AG04450 (cell line): ENCODE measurements around the gene LPIN3. TPM values are rescaled to one million over a fixed set of nuclear protein-coding genes. Genes with fewer than 3 reads are reported as not detected.

ENCODE experiments used
- CTCF ChIA-PET: fragments of 300-600, 350-600 bp; formaldehyde crosslinking; extraction: SDS; loops from one replicate; lab custom pipeline; 2022; ENCODE audit warnings: antibody characterized with exemption, inconsistent platforms; lab: Charles Lee
- POLR2A ChIA-PET: fragments of 350-600 bp; formaldehyde crosslinking; extraction: SDS; loops from one replicate; lab custom pipeline; 2021; ENCODE audit warnings: antibody characterized with exemption, inconsistent platforms; lab: Yijun Ruan, JAX
- DNase-seq: peaks from one replicate; pipeline ENCODE4 v3.0.0-alpha.2; 2011; ENCODE audit warnings: low read depth, low spot score
- H3K27ac ChIP-seq: one replicate; pipeline ENCODE4 v1.5.1; 2012; ENCODE audit warnings: low read depth, low read length, control low read depth
- H3K27me3 ChIP-seq: one replicate; pipeline ENCODE4 v1.6.0; 2012; ENCODE audit warnings: low read length; ENCODE audit not compliant: control insufficient read depth, insufficient read depth
- H3K4me3 ChIP-seq: 2 replicates; pipeline ENCODE4 v1.5.1; 2011; ENCODE audit warnings: mild to moderate bottlenecking, low read depth, low read length, control low read depth
- H3K9me3 ChIP-seq: 2 replicates; pipeline ENCODE4 v1.5.1; 2012; ENCODE audit warnings: low read length; ENCODE audit not compliant: control insufficient read depth, insufficient read depth
- CTCF ChIP-seq: IDR thresholded peaks from 2 replicates; pipeline ENCODE4 v1.5.1; 2011; ENCODE audit warnings: low read depth, low read length, control low read depth, inconsistent platforms
- polyA plus RNA-seq: library from polyadenylated mRNA; depleted of rRNA; stranded (reverse); fragments of >200 nt; gene quantifications from 2 replicates; pipeline ENCODE4 v1.2.3, GENCODE V29; 2011

The LPIN3 gene
- polyA plus RNA-seq, 1 experiment, result 1.2 TPM

- H3K27ac ChIP-seq, result peak overlapping the region; percentile 65
- H3K4me3 ChIP-seq, result no peak overlapping the region
- CTCF ChIA-PET, result interaction anchor here (1.1 to 4.2 kb wide), 6 partner anchors 11 to 435 kb away, joined by 3 to 19 read pairs (median 4); partner anchors contain the start of gene LPIN3
- TF ChIP-seq CTCF, result peak; percentile 22; the same call in 1 of the 2 replicates
- POLR2A ChIA-PET, result interaction anchor here (1.0 to 1.1 kb wide), 2 partner anchors 69 to 260 kb away, joined by 3 read pairs; no protein-coding TSS in a partner anchor
- H3K9me3 ChIP-seq, result no peaks in the 10 kb centered on the region
- DNase-seq, result peak; percentile 75
- H3K27me3 ChIP-seq, result no peaks in the 10 kb centered on the region
These were observed 57.8 kb downstream of the LPIN3 start for GRCh38 chr20:41398408-41398807.

- no peak for DNase-seq
- no peaks in the 10 kb centered on the region for H3K27me3 ChIP-seq
- ChIA-PET CTCF (interaction anchor here (0.9 kb wide), 1 partner anchor 230 kb away, joined by 5 read pairs; no protein-coding TSS in a partner anchor), POLR2A (interaction anchor here (0.7 kb wide), 1 partner anchor 392 kb away, joined by 4 read pairs; no protein-coding TSS in a partner anchor)
- no peak for TF ChIP-seq CTCF
- no peak overlapping the region for H3K27ac ChIP-seq
- no peak overlapping the region for H3K4me3 ChIP-seq
- no peaks in the 10 kb centered on the region for H3K9me3 ChIP-seq
These were observed 63.0 kb downstream of the LPIN3 start for GRCh38 chr20:41403604-41404003.

- Histone ChIP-seq H3K9me3 (no peaks in the 10 kb centered on the region), H3K27ac (no peak overlapping the region), H3K4me3 (no peak overlapping the region), H3K27me3 (no peaks in the 10 kb centered on the region)
- POLR2A ChIA-PET, result no interaction called here
- TF ChIP-seq CTCF, result no peak
- CTCF ChIA-PET, result no interaction called here
- no peak for DNase-seq
These were observed 64.8 kb downstream of the LPIN3 start for GRCh38 chr20:41405436-41405835.

- POLR2A ChIA-PET, result no interaction called here
- CTCF ChIA-PET, result no interaction called here
- no peak for DNase-seq
- H3K9me3 ChIP-seq, result no peaks in the 10 kb centered on the region
- no peak overlapping the region for H3K4me3 ChIP-seq
- no peaks in the 10 kb centered on the region for H3K27me3 ChIP-seq
- H3K27ac ChIP-seq, result no peak overlapping the region
- TF ChIP-seq CTCF, result no peak
These were observed 65.7 kb downstream of the LPIN3 start for GRCh38 chr20:41406353-41406752.

GRCh38 chr20:41406896-41407444 lies 66.3 kb downstream of the LPIN3 start:
- Histone ChIP-seq H3K4me3 (no peak overlapping the region), H3K9me3 (no peaks in the 10 kb centered on the region), H3K27ac (no peak overlapping the region), H3K27me3 (no peaks in the 10 kb centered on the region)
- DNase-seq, result no peak
- ChIA-PET POLR2A (no interaction called here), CTCF (interaction anchor here (5.1 kb wide), 1 partner anchor 234 kb away, joined by 42 read pairs; no protein-coding TSS in a partner anchor)
- no peak for TF ChIP-seq CTCF
